Fibroblast of lung (primary cell): ENCODE measurements around the gene ZBTB16.

Experiments used
- CTCF ChIP-seq, 2 donors: IDR thresholded peaks in 1 of 2; conservative IDR thresholded peaks in 1 of 2; 1 replicate in 1 of 2; 2 replicates in 1 of 2; pipeline ENCODE4 v1.5.1; 2011 to 2012; ENCODE audit warnings: low read length in 2 of 2, control low read depth in 1 of 2, inconsistent platforms in 1 of 2, low read depth in 1 of 2, mild to moderate bottlenecking in 1 of 2
- EZH2 ChIP-seq: IDR thresholded peaks from 2 replicates; pipeline ENCODE4 v1.5.1; 2012; ENCODE audit warnings: low read length, control low read depth, mild to moderate bottlenecking; ENCODE audit errors: missing control alignments

- TF ChIP-seq CTCF (conservative IDR thresholded peaks at IDR 0.05 in 1 of 2, IDR thresholded peaks at IDR 0.05 in 1 of 2; ENCODE audit: low read depth in 1 of 2, low read length in 2 of 2): no peak
- TF ChIP-seq EZH2: no peak
These were observed 61.6 kb downstream of the ZBTB16 start for GRCh38 chr11:114121138-114121537.
